Measurements from ENCODE around the gene TBATA. TPM values are rescaled to one million over a fixed set of nuclear protein-coding genes. Genes with fewer than 3 reads are reported as not detected.

The TBATA gene
- polyA plus RNA-seq, 1 donor (not counting 4 experiments of a cell fraction or from before 2014, with no cell fraction given), result not detected

- Histone ChIP-seq H3K36me3 (ENCODE audit: control insufficient read depth in 2 of 2, extremely low read depth in 1 of 2, insufficient read depth in 2 of 2, low read length in 2 of 2) (peaks cover 0 to 1% of the 10 kb centered on the region in 2 experiments), H3K4me1 (ENCODE audit: control insufficient read depth, extremely low read depth, insufficient read depth, low read length) (peaks cover 51% of the 10 kb centered on the region), H2AFZ (ENCODE audit: control insufficient read depth, low read length) (no peak overlapping the region), H3K9me1 (ENCODE audit: control insufficient read depth, extremely low read depth, insufficient read depth, low read length) (no peaks in the 10 kb centered on the region), H3K79me2 (ENCODE audit: control insufficient read depth, insufficient read depth, low read length) (peaks cover 36% of the 10 kb centered on the region), H3K9ac (ENCODE audit: control insufficient read depth, extremely low read depth, insufficient read depth, low read length) (no peak overlapping the region), H3K27ac (ENCODE audit: control insufficient read depth, insufficient read depth, low read length) (no peak overlapping the region), H4K20me1 (ENCODE audit: control insufficient read depth, extremely low read depth, insufficient read depth, low read length) (no peaks in the 10 kb centered on the region), H3K9me3 (ENCODE audit: control insufficient read depth, low read depth, low read length) (no peaks in the 10 kb centered on the region), H3K27me3 (ENCODE audit: control insufficient read depth, extremely low read depth, insufficient read depth, low read length) (no peaks in the 10 kb centered on the region), H3K4me3 (ENCODE audit: control insufficient read depth in 2 of 3, extremely low read depth in 1 of 3, insufficient read depth in 2 of 3, low read depth in 1 of 3, low read length in 3 of 3) (no peak overlapping the region), H3K4me2 (ENCODE audit: control insufficient read depth, extremely low read depth, insufficient read depth, low read depth, low read length) (no peak overlapping the region)
- FAIRE-seq (no peak), DNase-seq (ENCODE audit: low read depth, low spot score) (no peak)
- dilution Hi-C loops (cut with MboI; ENCODE audit: extremely low pct_ligation_motif_present, low sequenced_read_pairs), result no loop called here
- TF ChIP-seq EZH2 (IDR thresholded peaks at IDR 0.05; ENCODE audit: low read length) (no peak), CTCF (optimal IDR thresholded peaks at IDR 0.05 in 1 of 3, IDR thresholded peaks at IDR 0.05 in 1 of 3, conservative IDR thresholded peaks at IDR 0.05 in 1 of 3; ENCODE audit: extremely low read depth in 1 of 3, insufficient read depth in 2 of 3, low read length in 3 of 3) (no peak)
Observed at GRCh38 chr10:70828923-70829322, 43.7 kb upstream of the TBATA start.

GRCh38 chr10:70827086-70827757 is 42.0 kb upstream of the TBATA start:
- TF ChIP-seq CTCF (optimal IDR thresholded peaks at IDR 0.05 in 1 of 3, IDR thresholded peaks at IDR 0.05 in 1 of 3, conservative IDR thresholded peaks at IDR 0.05 in 1 of 3; ENCODE audit: extremely low read depth in 1 of 3, insufficient read depth in 2 of 3, low read length in 3 of 3) (no peak), EZH2 (IDR thresholded peaks at IDR 0.05; ENCODE audit: low read length) (no peak)
- Histone ChIP-seq H3K4me3 (ENCODE audit: control insufficient read depth in 2 of 3, extremely low read depth in 1 of 3, insufficient read depth in 2 of 3, low read depth in 1 of 3, low read length in 3 of 3) (no peak overlapping the region), H3K79me2 (ENCODE audit: control insufficient read depth, insufficient read depth, low read length) (peaks cover 35% of the 10 kb centered on the region), H3K36me3 (ENCODE audit: control insufficient read depth in 2 of 2, extremely low read depth in 1 of 2, insufficient read depth in 2 of 2, low read length in 2 of 2) (peaks cover 0 to 1% of the 10 kb centered on the region in 2 experiments), H3K27ac (ENCODE audit: control insufficient read depth, insufficient read depth, low read length) (no peak overlapping the region), H4K20me1 (ENCODE audit: control insufficient read depth, extremely low read depth, insufficient read depth, low read length) (no peaks in the 10 kb centered on the region), H3K4me2 (ENCODE audit: control insufficient read depth, extremely low read depth, insufficient read depth, low read depth, low read length) (no peak overlapping the region), H3K9me1 (ENCODE audit: control insufficient read depth, extremely low read depth, insufficient read depth, low read length) (no peaks in the 10 kb centered on the region), H3K9ac (ENCODE audit: control insufficient read depth, extremely low read depth, insufficient read depth, low read length) (no peak overlapping the region), H3K4me1 (ENCODE audit: control insufficient read depth, extremely low read depth, insufficient read depth, low read length) (peaks cover 34% of the 10 kb centered on the region), H3K27me3 (ENCODE audit: control insufficient read depth, extremely low read depth, insufficient read depth, low read length) (no peaks in the 10 kb centered on the region), H3K9me3 (ENCODE audit: control insufficient read depth, low read depth, low read length) (no peaks in the 10 kb centered on the region), H2AFZ (ENCODE audit: control insufficient read depth, low read length) (no peak overlapping the region)
- DNase-seq (ENCODE audit: low read depth, low spot score), result no peak
- FAIRE-seq, result no peak
- dilution Hi-C loops (cut with MboI; ENCODE audit: extremely low pct_ligation_motif_present, low sequenced_read_pairs), result no loop called here
